Fibroblast of lung (primary cell): Measurements from ENCODE around the gene DNAH8. TPM values are rescaled to one million over a fixed set of nuclear protein-coding genes. Genes with fewer than 3 reads are reported as not detected.
A peak's percentile ranks its signal among the peaks of the same experiment; 100 is the strongest.

ENCODE experiments used
- DNase-seq, 2 donors: peaks; one replicate each; pipeline versions ENCODE4 v3.0.0 to v3.0.0-alpha.2; 2010; ENCODE audit warnings: low read depth in 2 of 2
- H2AFZ ChIP-seq: 2 replicates; pipeline ENCODE4 v1.5.1; 2012; ENCODE audit warnings: low read length, control low read depth, inconsistent platforms
- H3K27ac ChIP-seq: 2 replicates; pipeline ENCODE4 v1.5.1; 2011; ENCODE audit warnings: low read length, control low read depth; ENCODE audit not compliant: insufficient read depth
- H3K27me3 ChIP-seq: 2 replicates; pipeline ENCODE4 v1.5.1; 2011; ENCODE audit warnings: mild to moderate bottlenecking, low read length; ENCODE audit not compliant: control insufficient read depth, insufficient read depth
- H3K36me3 ChIP-seq: 2 replicates; pipeline ENCODE4 v1.5.1; 2011; ENCODE audit warnings: low read length; ENCODE audit not compliant: control insufficient read depth, insufficient read depth
- H3K4me1 ChIP-seq: 2 replicates; pipeline ENCODE4 v1.5.1; 2011; ENCODE audit warnings: low read length; ENCODE audit not compliant: control insufficient read depth, insufficient read depth; ENCODE audit errors: extremely low read depth
- H3K4me2 ChIP-seq: 2 replicates; pipeline ENCODE4 v1.5.1; 2011; ENCODE audit warnings: low read length, control low read depth; ENCODE audit not compliant: insufficient read depth; ENCODE audit errors: extremely low read depth
- H3K4me3 ChIP-seq, 4 experiments: fragments of 200-600 bp in 1 of 4; sonication (generic) in 1 of 4; replicated peaks in 1 of 4; 2 replicates each; pipeline ENCODE4 v1.5.1; 2011 to 2016; ENCODE audit warnings: low read length in 4 of 4, low read depth in 3 of 4, mild to moderate bottlenecking in 3 of 4, control low read depth in 2 of 4, inconsistent platforms in 1 of 4, mixed read lengths in 1 of 4; ENCODE audit not compliant: insufficient read depth in 1 of 4; ENCODE audit errors: control extremely low read depth in 1 of 4
- H3K79me2 ChIP-seq: 2 replicates; pipeline ENCODE4 v1.5.1; 2012; ENCODE audit warnings: mild to moderate bottlenecking, low read length, inconsistent platforms; ENCODE audit not compliant: control insufficient read depth, insufficient read depth
- H3K9ac ChIP-seq: 2 replicates; pipeline ENCODE4 v1.5.1; 2011; ENCODE audit warnings: mild to moderate bottlenecking, low read length, control low read depth; ENCODE audit not compliant: insufficient read depth
- H3K9me3 ChIP-seq: 2 replicates; pipeline ENCODE4 v1.5.1; 2012; ENCODE audit warnings: low read depth, low read length; ENCODE audit not compliant: control insufficient read depth, insufficient read depth
- H4K20me1 ChIP-seq: 2 replicates; pipeline ENCODE4 v1.5.1; 2011; ENCODE audit warnings: low read length; ENCODE audit not compliant: control insufficient read depth, insufficient read depth; ENCODE audit errors: extremely low read depth
- CTCF ChIP-seq, 2 donors: IDR thresholded peaks in 1 of 2; conservative IDR thresholded peaks in 1 of 2; 1 replicate in 1 of 2; 2 replicates in 1 of 2; pipeline ENCODE4 v1.5.1; 2011 to 2012; ENCODE audit warnings: low read length in 2 of 2, control low read depth in 1 of 2, inconsistent platforms in 1 of 2, low read depth in 1 of 2, mild to moderate bottlenecking in 1 of 2
- EZH2 ChIP-seq: IDR thresholded peaks from 2 replicates; pipeline ENCODE4 v1.5.1; 2012; ENCODE audit warnings: low read length, control low read depth, mild to moderate bottlenecking; ENCODE audit errors: missing control alignments
- polyA minus RNA-seq: library from RNA; depleted of rRNA, polyadenylated mRNA; stranded (reverse); fragments of >200 nt; gene quantifications from 2 replicates; pipeline ENCODE4 v1.2.3, GENCODE V29; 2011; ENCODE audit warnings: low replicate concordance
- polyA plus RNA-seq, 2 donors: library from polyadenylated mRNA; depleted of rRNA in 1 of 2; stranded (reverse) in 1 of 2; unstranded in 1 of 2; fragments of >200 nt; gene quantifications; 2 replicates each; pipeline ENCODE4 v1.2.1, GENCODE V29; 2011 to 2012; ENCODE audit warnings: missing spikeins in 1 of 2
- total RNA-seq: library from RNA; depleted of rRNA; stranded (reverse); fragments of >200 nt; gene quantifications from 2 replicates; pipeline ENCODE4 v1.2.1, GENCODE V29; 2014

DNAH8 gene
- total RNA-seq (under 0.01 TPM in 2 replicates), polyA plus RNA-seq (not detected in 2 replicates), polyA minus RNA-seq (not detected in 2 replicates)
- polyA plus RNA-seq (2012): not detected in 2 replicates

GRCh38 chr6:38715016-38715689 lies at the start of gene DNAH8:
TSS of gene DNAH8 (plus strand) at chr6:38715311. CDS start at chr6:38722810, 7,499 bp downstream.
- Histone ChIP-seq H3K9me3 (no peaks in the 10 kb centered on the region), H4K20me1 (no peaks in the 10 kb centered on the region), H3K4me3 (peak within 1 kb of the TSS in 2 of 4 experiments; percentile 28 to 46), H3K9ac (no peak within 1 kb of the TSS), H3K36me3 (no peaks in the 10 kb centered on the region), H3K27me3 (peaks cover 22% of the 10 kb centered on the region), H3K4me2 (peak within 1 kb of the TSS; percentile 66), H3K27ac (no peak within 1 kb of the TSS), H3K79me2 (no peaks in the 10 kb centered on the region), H3K4me1 (no peaks in the 10 kb centered on the region), H2AFZ (no peak within 1 kb of the TSS)
- DNase-seq: peak in 1 of 2 donors; percentile 18
- TF ChIP-seq CTCF (conservative IDR thresholded peaks at IDR 0.05 in 1 of 2, IDR thresholded peaks at IDR 0.05 in 1 of 2; ENCODE audit: low read depth in 1 of 2, low read length in 2 of 2) (no peak), EZH2 (peak; percentile 50)

- no peaks in the 10 kb centered on the region for H3K36me3 ChIP-seq
- no peak overlapping the region for H3K4me2 ChIP-seq
- no peak overlapping the region for H2AFZ ChIP-seq
- H3K4me1 ChIP-seq: no peaks in the 10 kb centered on the region
- DNase-seq: peak; percentile 43 to 77
- H3K9me3 ChIP-seq: no peaks in the 10 kb centered on the region
- H3K9ac ChIP-seq: no peak overlapping the region
- H3K79me2 ChIP-seq: no peaks in the 10 kb centered on the region
- no peaks in the 10 kb centered on the region for H4K20me1 ChIP-seq
- H3K27me3 ChIP-seq: no peaks in the 10 kb centered on the region
- H3K27ac ChIP-seq: no peak overlapping the region
- TF ChIP-seq EZH2 (no peak), CTCF (conservative IDR thresholded peaks at IDR 0.05 in 1 of 2, IDR thresholded peaks at IDR 0.05 in 1 of 2; ENCODE audit: low read depth in 1 of 2, low read length in 2 of 2) (peak; percentile 81 to 87)
- H3K4me3 ChIP-seq: no peak overlapping the region
These were observed 43.1 kb upstream of the DNAH8 start for GRCh38 chr6:38671885-38672467.

GRCh38 chr6:38673397-38674165 lies 41.5 kb upstream of the DNAH8 start:
- no peaks in the 10 kb centered on the region for H3K79me2 ChIP-seq

More at GRCh38 chr6:38673397-38674165, 41.5 kb upstream of the DNAH8 start:
- TF ChIP-seq CTCF (conservative IDR thresholded peaks at IDR 0.05 in 1 of 2, IDR thresholded peaks at IDR 0.05 in 1 of 2; ENCODE audit: low read depth in 1 of 2, low read length in 2 of 2) (no peak), EZH2 (no peak)
- H3K27ac ChIP-seq: no peak overlapping the region
- H3K36me3 ChIP-seq: no peaks in the 10 kb centered on the region
- no peaks in the 10 kb centered on the region for H3K27me3 ChIP-seq
- H3K9ac ChIP-seq: no peak overlapping the region
- H3K4me1 ChIP-seq: no peaks in the 10 kb centered on the region
- H2AFZ ChIP-seq: no peak overlapping the region
- DNase-seq: no peak
- no peaks in the 10 kb centered on the region for H4K20me1 ChIP-seq
- no peak overlapping the region for H3K4me2 ChIP-seq
- H3K4me3 ChIP-seq: no peak overlapping the region
- H3K9me3 ChIP-seq: no peaks in the 10 kb centered on the region
